HT-29 (cell line): Measurements from ENCODE around the gene EMID1. TPM values are rescaled to one million over a fixed set of nuclear protein-coding genes. Genes with fewer than 3 reads are reported as not detected.

ENCODE experiments used
- DNase-seq: peaks from one replicate; pipeline ENCODE4 v3.0.0-alpha.2; 2015; ENCODE audit warnings: low spot score
- total RNA-seq: library from RNA; depleted of rRNA; stranded (reverse); fragments of >200 nt; shearing (Covaris generic); gene quantifications from 2 replicates; pipeline ENCODE4 v1.2.3, GENCODE V29; 2014

Gene EMID1
- total RNA-seq, 1 experiment from 2014 or later, result not detected

- DNase-seq, result peak; percentile 23
Measured at GRCh38 chr22:29194184-29194583, 11.5 kb upstream of the EMID1 start.

GRCh38 chr22:29195118-29195963 lies 10.4 kb upstream of the EMID1 start:
- DNase-seq, result no peak

- no peak for DNase-seq
Measured at GRCh38 chr22:29195964-29196666, 9.6 kb upstream of the EMID1 start.

GRCh38 chr22:29197096-29197495 lies 8.6 kb upstream of the EMID1 start:
- DNase-seq, result no peak

GRCh38 chr22:29198240-29198639 lies 7.5 kb upstream of the EMID1 start:
- DNase-seq, result no peak

- no peak for DNase-seq
Measured at GRCh38 chr22:29199702-29200400, 5.8 kb upstream of the EMID1 start.

- no peak for DNase-seq
Measured at GRCh38 chr22:29200901-29201300, 4.8 kb upstream of the EMID1 start.

- no peak for DNase-seq
Measured at GRCh38 chr22:29201782-29202181, 3.9 kb upstream of the EMID1 start.

- peak; percentile 36 for DNase-seq
Measured at GRCh38 chr22:29202212-29203192, 3.2 kb upstream of the EMID1 start.

GRCh38 chr22:29203488-29204454 lies 1.9 kb upstream of the EMID1 start:
- no peak for DNase-seq

- no peak for DNase-seq
Measured at GRCh38 chr22:29204455-29205183, 1.1 kb upstream of the EMID1 start.

- DNase-seq, result no peak
Measured at GRCh38 chr22:29205252-29205593, 473 bp upstream of the EMID1 start.

GRCh38 chr22:29206372-29207242 lies 911 bp downstream of the EMID1 start:
- DNase-seq, result no peak

- no peak for DNase-seq
Measured at GRCh38 chr22:29207243-29207550, 1.5 kb downstream of the EMID1 start.

GRCh38 chr22:29207562-29208501 lies 2.1 kb downstream of the EMID1 start:
- DNase-seq, result no peak

- no peak for DNase-seq
Measured at GRCh38 chr22:29208502-29208862, 2.8 kb downstream of the EMID1 start.

- DNase-seq, result no peak
Measured at GRCh38 chr22:29208879-29209623, 3.4 kb downstream of the EMID1 start.
